Gastrocnemius medialis (tissue), 4 donors: ENCODE results near the gene RMDN3.

ENCODE experiments used
- CTCF ChIP-seq, 5 experiments: fragments of 450-650 bp in 3 of 5; fragments of 200-600 bp in 2 of 5; sonication (generic) in 2 of 5; IDR thresholded peaks in 4 of 5; conservative IDR thresholded peaks in 1 of 5; 1 replicate in 4 of 5; 2 replicates in 1 of 5; pipeline ENCODE4 v1.5.1; 2016 to 2019; ENCODE audit warnings: antibody characterized with exemption in 5 of 5, mild to moderate bottlenecking in 3 of 5, moderate library complexity in 3 of 5
- POLR2A ChIP-seq, 2 donors: fragments of 450-650 bp; IDR thresholded peaks; one replicate each; pipeline ENCODE4 v1.6.1; 2017; ENCODE audit warnings: antibody characterized with exemption in 2 of 2, mild to moderate bottlenecking in 2 of 2, moderate library complexity in 2 of 2

- TF ChIP-seq CTCF (IDR thresholded peaks at IDR 0.05 in 4 of 5, conservative IDR thresholded peaks at IDR 0.05 in 1 of 5) (no peak), POLR2A (IDR thresholded peaks at IDR 0.05) (no peak)
Observed at GRCh38 chr15:40767838-40768500, 12.9 kb upstream of the RMDN3 start.
